ENCODE results near the gene TRIM7. TPM values are rescaled to one million over a fixed set of nuclear protein-coding genes. Genes with fewer than 3 reads are reported as not detected.

The TRIM7 gene
- total and polyA plus RNA-seq, 2 of the 4 experiments (the other 2 are of a cell fraction), result 0.54 to 1.0 TPM

DNA sequence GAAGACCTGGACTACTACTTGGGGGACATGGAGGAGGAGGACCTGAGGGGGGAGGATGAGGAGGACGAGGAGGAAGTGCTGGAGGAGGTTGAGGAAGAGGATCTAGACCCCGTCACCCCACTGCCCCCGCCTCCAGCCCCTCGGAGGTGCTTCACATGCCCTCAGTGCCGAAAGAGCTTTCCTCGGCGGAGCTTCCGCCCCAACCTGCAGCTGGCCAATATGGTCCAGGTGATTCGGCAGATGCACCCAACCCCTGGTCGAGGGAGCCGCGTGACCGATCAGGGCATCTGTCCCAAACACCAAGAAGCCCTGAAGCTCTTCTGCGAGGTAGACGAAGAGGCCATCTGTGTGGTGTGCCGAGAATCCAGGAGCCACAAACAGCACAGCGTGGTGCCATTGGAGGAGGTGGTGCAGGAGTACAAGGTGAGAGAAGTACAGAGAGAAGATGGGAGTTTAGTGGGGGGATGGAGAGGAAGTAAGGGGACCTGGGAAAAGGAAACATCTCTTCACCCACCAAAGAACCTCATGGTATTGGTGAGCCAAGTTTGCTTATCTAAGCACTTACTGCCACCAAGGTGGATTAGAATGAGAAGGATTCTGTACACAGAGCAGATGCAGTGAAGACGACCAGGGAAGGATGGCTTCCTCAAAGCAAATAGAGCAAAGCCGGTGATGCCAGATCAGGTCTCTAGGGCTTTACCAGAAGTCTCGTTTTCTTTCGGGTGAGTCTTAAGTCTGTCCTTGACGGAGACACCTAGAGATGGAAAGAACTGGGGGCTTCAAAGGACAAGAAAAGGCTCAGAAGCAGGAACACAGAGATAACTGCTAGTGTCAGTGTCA lies 19.6 kb upstream of the TRIM7 start:
- Histone ChIP-seq H3K27ac (ENCODE audit: insufficient read depth, low read length) (peak overlapping the region; percentile 92), H3K9me1 (ENCODE audit: insufficient read depth, low read length) (peaks cover 14% of the 10 kb centered on the region), H2AK9ac (replicated peaks; ENCODE audit: low read depth, low read length, poor library complexity) (peak overlapping the region; percentile 100), H4K8ac (ENCODE audit: low read depth in 2 of 2, low read length in 2 of 2) (peak overlapping the region; percentile 68 to 99; a peak in 3 of 4 replicates), H2AFZ (replicated peaks; ENCODE audit: low read length, poor library complexity) (peak overlapping the region; percentile 99), H4K5ac (ENCODE audit: low read depth, low read length) (peak overlapping the region; percentile 72), H3K14ac (replicated peaks; ENCODE audit: low read depth, low read length) (peak overlapping the region; percentile 89), H3K36me3 (ENCODE audit: control insufficient read depth, insufficient read depth, low read length) (peaks cover 6% of the 10 kb centered on the region), H2AK5ac (ENCODE audit: low read depth, low read length) (peak overlapping the region; percentile 98), H3K9me3 (ENCODE audit: control insufficient read depth, insufficient read depth, low read length) (no peaks in the 10 kb centered on the region), H3K4me2 (ENCODE audit: low read depth, low read length) (peak overlapping the region; percentile 97), H4K20me1 (ENCODE audit: insufficient read depth, low read length) (peaks cover 10% of the 10 kb centered on the region), H4K91ac (ENCODE audit: insufficient read depth, low read depth, low read length) (peak overlapping the region; percentile 84), H3K18ac (ENCODE audit: low read depth, low read length) (no peak overlapping the region), H3K27me3 (ENCODE audit: control insufficient read depth, insufficient read depth, low read length) (no peaks in the 10 kb centered on the region), H3K4ac (ENCODE audit: low read depth, low read length) (peak overlapping the region; percentile 97), H3K4me3 (ENCODE audit: insufficient read depth, low read depth, low read length) (peak overlapping the region; percentile 82), H2BK120ac (ENCODE audit: low read depth, low read length) (no peak overlapping the region), H3K79me1 (ENCODE audit: low read depth in 1 of 2, low read length in 2 of 2) (peaks cover 20 to 40% of the 10 kb centered on the region in 2 experiments), H2BK20ac (ENCODE audit: low read depth, low read length) (no peak overlapping the region), H2BK15ac (ENCODE audit: low read depth, low read length) (peak overlapping the region; percentile 30; the same call in 1 of the 3 replicates), H3K56ac (ENCODE audit: extremely low read depth, insufficient read depth, low read length) (0 out of 2 replicates have a peak overlapping the region, but pooled peaks have one; percentile 84), H3K23ac (ENCODE audit: low read depth, low read length) (peak overlapping the region; percentile 14), H3K9ac (ENCODE audit: low read depth, low read length) (peak overlapping the region; percentile 80), H3K4me1 (ENCODE audit: control insufficient read depth, insufficient read depth, low read length) (peaks cover 6% of the 10 kb centered on the region), H2BK5ac (ENCODE audit: low read depth, low read length, poor library complexity, severe bottlenecking) (peak overlapping the region; percentile 94)
- BruUV-seq (replicated peaks), result no TSS peak
- ChIA-PET POLR2A (ENCODE audit: unreplicated experiment) (interaction anchor here (0.8 kb wide), 1 partner anchor 12 kb away, joined by 3 read pairs; no protein-coding TSS in a partner anchor), CTCF (no interaction called here)
- no peak for TF ChIP-seq BHLHE40 (IDR thresholded peaks at IDR 0.05; ENCODE audit: low read depth, low read length)
- TF ChIP-seq, protein P1, sequence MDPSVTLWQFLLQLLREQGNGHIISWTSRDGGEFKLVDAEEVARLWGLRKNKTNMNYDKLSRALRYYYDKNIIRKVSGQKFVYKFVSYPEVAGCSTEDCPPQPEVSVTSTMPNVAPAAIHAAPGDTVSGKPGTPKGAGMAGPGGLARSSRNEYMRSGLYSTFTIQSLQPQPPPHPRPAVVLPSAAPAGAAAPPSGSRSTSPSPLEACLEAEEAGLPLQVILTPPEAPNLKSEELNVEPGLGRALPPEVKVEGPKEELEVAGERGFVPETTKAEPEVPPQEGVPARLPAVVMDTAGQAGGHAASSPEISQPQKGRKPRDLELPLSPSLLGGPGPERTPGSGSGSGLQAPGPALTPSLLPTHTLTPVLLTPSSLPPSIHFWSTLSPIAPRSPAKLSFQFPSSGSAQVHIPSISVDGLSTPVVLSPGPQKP (IDR thresholded peaks at IDR 0.05; ENCODE audit: borderline replicate concordance, low read depth, low read length), result no peak
- TF ChIP-seq RCOR1 (IDR thresholded peaks at IDR 0.05; ENCODE audit: insufficient replicate concordance, low read length), result no peak
- in situ Hi-C loops (cut with MboI; ENCODE audit: low sequenced_read_pairs), result no loop called here
- DNase-seq, result no peak
- 89% methylated on average over 7 of the region's 22 CpGs; no CpG with 5 or more reads in 1 of the 2 experiments for WGBS, 2 experiments (ENCODE audit: extremely low coverage in 2 of 2, insufficient read length in 1 of 2)
- dilution Hi-C loops (cut with HindIII; ENCODE audit: low sequenced_read_pairs, unreplicated experiment), result no loop called here
- ATAC-seq (ENCODE audit: low read depth), result no peak
- intact Hi-C loops (cut with micrococcal nuclease), result no loop called here

Measured in IMR-90 (cell line).